Endothelial cell of umbilical vein (primary cell): ENCODE results near the gene EPS8. TPM values are rescaled to one million over a fixed set of nuclear protein-coding genes. Genes with fewer than 3 reads are reported as not detected.
A peak's percentile ranks its signal among the peaks of the same experiment; 100 is the strongest.

ENCODE experiments used
- BruUV-seq: library from RNA; stranded (reverse); fragments of 400-500 nt; replicated peaks from 2 replicates; lab custom pipeline; 2021; lab: Mats Ljungman, UMichigan
- CTCF ChIA-PET: fragments of 300-600, 350-600 bp; sonication (Branson Sonifier 250); formaldehyde crosslinking; loops from one replicate; lab custom pipeline; 2021; ENCODE audit warnings: antibody characterized with exemption, inconsistent platforms; lab: Charles Lee
- POLR2A ChIA-PET: fragments of 300-600, 350-600 bp; sonication (Branson Sonifier 250); formaldehyde crosslinking; loops from one replicate; lab custom pipeline; 2021; ENCODE audit warnings: antibody characterized with exemption, inconsistent platforms; lab: Charles Lee
- DNase-seq: peaks from one replicate; pipeline ENCODE4 v3.0.0-alpha.2; 2011; ENCODE audit warnings: low read depth, low spot score
- FAIRE-seq: peaks from 2 replicates; lab custom pipeline; 2011; peaks lifted over from hg19 to GRCh38; lab: Jason Lieb, UNC
- H2AFZ ChIP-seq: 2 replicates; pipeline ENCODE4 v1.6.0; 2012; ENCODE audit warnings: low read depth, low read length, control low read depth, inconsistent platforms
- H3K27ac ChIP-seq: 2 replicates; pipeline ENCODE4 v1.5.1; 2011; ENCODE audit warnings: low read depth, mild to moderate bottlenecking, control low read depth, low read length, moderate library complexity; ENCODE audit not compliant: insufficient read depth
- H3K27me3 ChIP-seq, 2 experiments: 2 replicates each; pipeline versions ENCODE4 v1.6.0 to v1.6.1; 2011; ENCODE audit warnings: low read length in 2 of 2, mixed read lengths in 1 of 2; ENCODE audit not compliant: control insufficient read depth in 2 of 2, insufficient read depth in 2 of 2
- H3K36me3 ChIP-seq, 2 experiments: 2 replicates in 1 of 2; 3 replicates in 1 of 2; pipeline ENCODE4 v1.5.1; 2011; ENCODE audit warnings: low read length in 2 of 2, mild to moderate bottlenecking in 1 of 2, moderate library complexity in 1 of 2; ENCODE audit not compliant: control insufficient read depth in 2 of 2, insufficient read depth in 2 of 2; ENCODE audit errors: extremely low read depth in 1 of 2
- H3K4me1 ChIP-seq: 3 replicates; pipeline ENCODE4 v1.5.1; 2011; ENCODE audit warnings: mild to moderate bottlenecking, low read length; ENCODE audit not compliant: control insufficient read depth, insufficient read depth; ENCODE audit errors: extremely low read depth
- H3K4me2 ChIP-seq: 2 replicates; pipeline ENCODE4 v1.6.1; 2011; ENCODE audit warnings: low read length, control low read depth, mixed read lengths; ENCODE audit not compliant: insufficient read depth
- H3K4me3 ChIP-seq, 3 experiments: fragments of 200-600 bp in 1 of 3; sonication (generic), shearing (Covaris generic) in 1 of 3; replicated peaks in 1 of 3; 2 replicates each; pipeline ENCODE4 v1.5.1; 2011 to 2016; ENCODE audit warnings: control low read depth in 3 of 3, low read length in 3 of 3, mild to moderate bottlenecking in 2 of 3, inconsistent platforms in 1 of 3, low read depth in 1 of 3, moderate library complexity in 1 of 3; ENCODE audit not compliant: insufficient read depth in 1 of 3
- H3K79me2 ChIP-seq: 2 replicates; pipeline ENCODE4 v1.6.0; 2012; ENCODE audit warnings: low read length, inconsistent platforms; ENCODE audit not compliant: control insufficient read depth, insufficient read depth
- H3K9ac ChIP-seq: replicated peaks from 2 replicates; pipeline ENCODE3; 2011; ENCODE audit warnings: low read length, control low read depth; ENCODE audit not compliant: insufficient read depth; ENCODE audit errors: extremely low read depth
- H3K9me1 ChIP-seq: replicated peaks from 3 replicates; pipeline ENCODE4 v1.6.0; 2011; ENCODE audit warnings: mild to moderate bottlenecking, low read length; ENCODE audit not compliant: control insufficient read depth, insufficient read depth; ENCODE audit errors: extremely low read depth
- H3K9me3 ChIP-seq: replicated peaks from 2 replicates; pipeline ENCODE4 v1.5.1; 2012; ENCODE audit warnings: low read length, inconsistent platforms; ENCODE audit not compliant: control insufficient read depth, insufficient read depth
- H4K20me1 ChIP-seq: replicated peaks from 2 replicates; pipeline ENCODE3; 2011; ENCODE audit warnings: mild to moderate bottlenecking, low read length; ENCODE audit not compliant: control insufficient read depth, insufficient read depth; ENCODE audit errors: extremely low read depth
- FOS ChIP-seq: IDR thresholded peaks from 2 replicates; pipeline ENCODE4 v1.6.1; 2011; ENCODE audit warnings: mild to moderate bottlenecking, low read length, moderate library complexity, borderline replicate concordance; ENCODE audit not compliant: insufficient read depth
- GATA2 ChIP-seq: IDR thresholded peaks from 2 replicates; pipeline ENCODE4 v1.7.0; 2011; ENCODE audit warnings: low read depth, mild to moderate bottlenecking, moderate library complexity, mixed read lengths, low read length; ENCODE audit not compliant: insufficient read length, insufficient read depth
- JUN ChIP-seq: IDR thresholded peaks from 2 replicates; pipeline ENCODE4 v1.6.1; 2011; ENCODE audit warnings: borderline replicate concordance, low read depth; ENCODE audit not compliant: insufficient read length, insufficient read depth
- MYC ChIP-seq: IDR thresholded peaks from one replicate; pipeline ENCODE4 v1.6.1; 2011; ENCODE audit warnings: mild to moderate bottlenecking, low read depth, low read length
- POLR2AphosphoS5 ChIP-seq: IDR thresholded peaks from 2 replicates; pipeline ENCODE4 v1.6.1; 2012; ENCODE audit warnings: low read depth, mild to moderate bottlenecking, control low read depth, low read length, moderate library complexity; ENCODE audit not compliant: insufficient read depth
- dilution Hi-C: fragments of 300-500 bp; cut with MboI; formaldehyde crosslinking; loops from one replicate; pipeline ENCODE4 v1.15.0; 2019; ENCODE audit warnings: low sequenced_read_pairs; ENCODE audit not compliant: extremely low pct_ligation_motif_present
- intact Hi-C: fragments of 100-400 bp; cut with micrococcal nuclease; formaldehyde crosslinking; loops from one replicate; pipeline ENCODE4 v1.10.0; 2022
- polyA plus RNA-seq, 4 experiments: library from polyadenylated mRNA; depleted of rRNA in 3 of 4; stranded (reverse) in 3 of 4; unstranded in 1 of 4; fragments of >200 nt; gene quantifications; 2 replicates each; pipeline versions ENCODE4 v1.2.1 to v1.2.3, GENCODE V29; 2011 to 2012; ENCODE audit warnings: missing spikeins in 1 of 4
- total RNA-seq: library from RNA; stranded (reverse); gene quantifications from 2 replicates; pipeline ENCODE4 v1.2.3, GENCODE V29; 2021

Gene EPS8
- total and polyA plus RNA-seq, 2 donors (not counting 3 experiments of a cell fraction or from before 2014, with no cell fraction given) = 8.4 to 11.9 TPM

- POLR2A ChIA-PET = no interaction called here
- FAIRE-seq = no peak
These were observed 22.3 kb upstream of the EPS8 start for GRCh38 chr12:15811214-15812127.

DNA sequence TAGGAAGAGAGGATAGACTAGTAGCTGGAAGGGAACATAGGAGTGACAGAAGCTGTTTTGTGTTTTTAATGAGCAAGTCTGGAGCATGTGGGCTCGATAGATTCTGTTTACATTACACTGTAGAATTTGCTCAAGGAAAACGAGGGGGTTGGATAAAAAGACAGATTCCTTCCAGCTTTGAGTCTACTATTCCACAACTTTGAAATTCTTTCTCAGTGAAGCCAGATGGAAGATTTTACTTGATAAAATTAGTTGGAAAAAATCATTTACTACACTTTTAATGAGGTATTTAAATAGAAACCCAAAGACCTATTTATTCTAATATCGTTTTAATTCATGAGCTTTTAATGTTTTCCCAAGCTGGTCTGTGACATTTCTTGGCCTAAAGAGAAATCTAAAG, 19.5 kb upstream of the EPS8 start:
- Histone ChIP-seq H3K9me1 (no peaks in the 10 kb centered on the region), H2AFZ (peak overlapping the region; percentile 86), H3K79me2 (no peaks in the 10 kb centered on the region), H3K4me3 (no peak overlapping the region), H4K20me1 (no peaks in the 10 kb centered on the region), H3K36me3 (no peaks in the 10 kb centered on the region), H3K4me1 (no peaks in the 10 kb centered on the region), H3K27ac (no peak overlapping the region), H3K27me3 (no peaks in the 10 kb centered on the region), H3K9me3 (no peaks in the 10 kb centered on the region), H3K4me2 (no peak overlapping the region), H3K9ac (no peak overlapping the region)
- DNase-seq (peak; percentile 40), FAIRE-seq (no peak)
- dilution Hi-C loops = no loop called here
- ChIA-PET CTCF (interaction anchor here (1.0 to 2.0 kb wide), 4 partner anchors 15 to 224 kb away, joined by 3 to 4 read pairs (median 4); no protein-coding TSS in a partner anchor), POLR2A (no interaction called here)
- TF ChIP-seq MYC (no peak), JUN (no peak)
- intact Hi-C loops = no loop called here
- no TSS peak for BruUV-seq

More at GRCh38 chr12:15811214-15812127, 22.3 kb upstream of the EPS8 start:
- H3K4me3 ChIP-seq = no peak overlapping the region
- intact Hi-C loops (no loop called here), dilution Hi-C loops (no loop called here)
- no peak overlapping the region for H2AFZ ChIP-seq
- CTCF ChIA-PET = interaction anchor here (1.5 kb wide), 1 partner anchor 227 kb away, joined by 4 read pairs; no protein-coding TSS in a partner anchor
- H3K27me3 ChIP-seq = no peaks in the 10 kb centered on the region
- no peaks in the 10 kb centered on the region for H3K79me2 ChIP-seq
- no peaks in the 10 kb centered on the region for H3K9me1 ChIP-seq
- no peaks in the 10 kb centered on the region for H3K36me3 ChIP-seq
- no peak for DNase-seq
- H4K20me1 ChIP-seq = no peaks in the 10 kb centered on the region
- H3K4me2 ChIP-seq = no peak overlapping the region
- no peaks in the 10 kb centered on the region for H3K9me3 ChIP-seq
- no peak overlapping the region for H3K27ac ChIP-seq
- H3K9ac ChIP-seq = no peak overlapping the region
- no peak for TF ChIP-seq GATA2
- TF ChIP-seq JUN = no peak
- TF ChIP-seq POLR2AphosphoS5 = no peak
- no peak for TF ChIP-seq FOS
- TF ChIP-seq MYC = no peak
- no TSS peak for BruUV-seq
- no peaks in the 10 kb centered on the region for H3K4me1 ChIP-seq
